ENCODE measurements around the gene PFDN1. TPM values are rescaled to one million over a fixed set of nuclear protein-coding genes. Genes with fewer than 3 reads are reported as not detected.

The PFDN1 gene
- total RNA-seq, 1 donor from 2014 or later, result 34.4 TPM

GRCh38 chr5:140331638-140332037 lies 28.7 kb upstream of the PFDN1 start:
- H3K4me3 ChIP-seq (ENCODE audit: low read length in 3 of 3), result no peak overlapping the region
- H3K4me1 ChIP-seq (ENCODE audit: control insufficient read depth in 3 of 3, insufficient read depth in 3 of 3, low read length in 3 of 3), result peaks cover 12 to 21% (median 19%) of the 10 kb centered on the region in 3 donors
- no peak overlapping the region for H3K9ac ChIP-seq (ENCODE audit: low read depth in 1 of 3, low read length in 3 of 3)
- H3K27me3 ChIP-seq (ENCODE audit: control insufficient read depth in 3 of 3, insufficient read depth in 3 of 3, low read length in 3 of 3), result no peaks in the 10 kb centered on the region
- H3K9me3 ChIP-seq (ENCODE audit: control insufficient read depth in 3 of 3, low read length in 3 of 3), result no peaks in the 10 kb centered on the region
- H3K27ac ChIP-seq (ENCODE audit: low read depth, low read length), result no peak overlapping the region
- peaks cover 24 to 34% (median 25%) of the 10 kb centered on the region in 3 donors for H3K36me3 ChIP-seq (ENCODE audit: control insufficient read depth in 3 of 3, insufficient read depth in 3 of 3, low read length in 3 of 3)

GRCh38 chr5:140329739-140330481 lies 27.0 kb upstream of the PFDN1 start:
- Histone ChIP-seq H3K4me1 (ENCODE audit: control insufficient read depth in 3 of 3, insufficient read depth in 3 of 3, low read length in 3 of 3) (peaks cover 0 to 6% (median 6%) of the 10 kb centered on the region in 3 donors), H3K9ac (ENCODE audit: low read depth in 1 of 3, low read length in 3 of 3) (no peak overlapping the region), H3K36me3 (ENCODE audit: control insufficient read depth in 3 of 3, insufficient read depth in 3 of 3, low read length in 3 of 3) (peaks cover 18 to 28% (median 19%) of the 10 kb centered on the region in 3 donors), H3K27ac (ENCODE audit: low read depth, low read length) (no peak overlapping the region), H3K4me3 (ENCODE audit: low read length in 3 of 3) (no peak overlapping the region), H3K27me3 (ENCODE audit: control insufficient read depth in 3 of 3, insufficient read depth in 3 of 3, low read length in 3 of 3) (no peaks in the 10 kb centered on the region), H3K9me3 (ENCODE audit: control insufficient read depth in 3 of 3, low read length in 3 of 3) (no peaks in the 10 kb centered on the region)

GRCh38 chr5:140328036-140328764 lies 25.3 kb upstream of the PFDN1 start:
- Histone ChIP-seq H3K9me3 (ENCODE audit: control insufficient read depth in 3 of 3, low read length in 3 of 3) (no peaks in the 10 kb centered on the region), H3K27ac (ENCODE audit: low read depth, low read length) (no peak overlapping the region), H3K27me3 (ENCODE audit: control insufficient read depth in 3 of 3, insufficient read depth in 3 of 3, low read length in 3 of 3) (no peaks in the 10 kb centered on the region), H3K4me1 (ENCODE audit: control insufficient read depth in 3 of 3, insufficient read depth in 3 of 3, low read length in 3 of 3) (peaks cover 11 to 14% (median 13%) of the 10 kb centered on the region in 3 donors), H3K36me3 (ENCODE audit: control insufficient read depth in 3 of 3, insufficient read depth in 3 of 3, low read length in 3 of 3) (peaks cover 9 to 16% (median 10%) of the 10 kb centered on the region in 3 donors), H3K4me3 (ENCODE audit: low read length in 3 of 3) (no peak overlapping the region), H3K9ac (ENCODE audit: low read depth in 1 of 3, low read length in 3 of 3) (peak overlapping the region in 1 of 3 donors; percentile 43)

GRCh38 chr5:140327589-140327988 lies 24.7 kb upstream of the PFDN1 start:
- Histone ChIP-seq H3K4me3 (ENCODE audit: low read length in 3 of 3) (no peak overlapping the region), H3K9me3 (ENCODE audit: control insufficient read depth in 3 of 3, low read length in 3 of 3) (no peaks in the 10 kb centered on the region), H3K9ac (ENCODE audit: low read depth in 1 of 3, low read length in 3 of 3) (peak overlapping the region in 1 of 3 donors; percentile 43), H3K27ac (ENCODE audit: low read depth, low read length) (no peak overlapping the region), H3K27me3 (ENCODE audit: control insufficient read depth in 3 of 3, insufficient read depth in 3 of 3, low read length in 3 of 3) (no peaks in the 10 kb centered on the region), H3K36me3 (ENCODE audit: control insufficient read depth in 3 of 3, insufficient read depth in 3 of 3, low read length in 3 of 3) (peaks cover 5 to 10% (median 5%) of the 10 kb centered on the region in 3 donors), H3K4me1 (ENCODE audit: control insufficient read depth in 3 of 3, insufficient read depth in 3 of 3, low read length in 3 of 3) (peaks cover 17 to 21% (median 19%) of the 10 kb centered on the region in 3 donors)

GRCh38 chr5:140325486-140325885 lies 22.6 kb upstream of the PFDN1 start:
- H3K4me1 ChIP-seq (ENCODE audit: control insufficient read depth in 3 of 3, insufficient read depth in 3 of 3, low read length in 3 of 3), result peaks cover 32 to 34% (median 34%) of the 10 kb centered on the region in 3 donors
- H3K4me3 ChIP-seq (ENCODE audit: low read length in 3 of 3), result no peak overlapping the region
- H3K36me3 ChIP-seq (ENCODE audit: control insufficient read depth in 3 of 3, insufficient read depth in 3 of 3, low read length in 3 of 3), result no peaks in the 10 kb centered on the region
- no peaks in the 10 kb centered on the region for H3K27me3 ChIP-seq (ENCODE audit: control insufficient read depth in 3 of 3, insufficient read depth in 3 of 3, low read length in 3 of 3)
- H3K9ac ChIP-seq (ENCODE audit: low read depth in 1 of 3, low read length in 3 of 3), result no peak overlapping the region
- H3K9me3 ChIP-seq (ENCODE audit: control insufficient read depth in 3 of 3, low read length in 3 of 3), result no peaks in the 10 kb centered on the region
- no peak overlapping the region for H3K27ac ChIP-seq (ENCODE audit: low read depth, low read length)

GRCh38 chr5:140324617-140325241 lies 21.8 kb upstream of the PFDN1 start:
- no peaks in the 10 kb centered on the region for H3K36me3 ChIP-seq (ENCODE audit: control insufficient read depth in 3 of 3, insufficient read depth in 3 of 3, low read length in 3 of 3)
- H3K9ac ChIP-seq (ENCODE audit: low read depth in 1 of 3, low read length in 3 of 3), result no peak overlapping the region
- H3K4me3 ChIP-seq (ENCODE audit: low read length in 3 of 3), result no peak overlapping the region
- H3K4me1 ChIP-seq (ENCODE audit: control insufficient read depth in 3 of 3, insufficient read depth in 3 of 3, low read length in 3 of 3), result peaks cover 32 to 34% (median 34%) of the 10 kb centered on the region in 3 donors
- no peaks in the 10 kb centered on the region for H3K9me3 ChIP-seq (ENCODE audit: control insufficient read depth in 3 of 3, low read length in 3 of 3)
- no peaks in the 10 kb centered on the region for H3K27me3 ChIP-seq (ENCODE audit: control insufficient read depth in 3 of 3, insufficient read depth in 3 of 3, low read length in 3 of 3)
- H3K27ac ChIP-seq (ENCODE audit: low read depth, low read length), result no peak overlapping the region

GRCh38 chr5:140324041-140324600 lies 21.2 kb upstream of the PFDN1 start:
- Histone ChIP-seq H3K36me3 (ENCODE audit: control insufficient read depth in 3 of 3, insufficient read depth in 3 of 3, low read length in 3 of 3) (no peaks in the 10 kb centered on the region), H3K27me3 (ENCODE audit: control insufficient read depth in 3 of 3, insufficient read depth in 3 of 3, low read length in 3 of 3) (no peaks in the 10 kb centered on the region), H3K4me1 (ENCODE audit: control insufficient read depth in 3 of 3, insufficient read depth in 3 of 3, low read length in 3 of 3) (peaks cover 32 to 34% (median 34%) of the 10 kb centered on the region in 3 donors), H3K9ac (ENCODE audit: low read depth in 1 of 3, low read length in 3 of 3) (no peak overlapping the region), H3K4me3 (ENCODE audit: low read length in 3 of 3) (no peak overlapping the region), H3K9me3 (ENCODE audit: control insufficient read depth in 3 of 3, low read length in 3 of 3) (no peaks in the 10 kb centered on the region), H3K27ac (ENCODE audit: low read depth, low read length) (no peak overlapping the region)

- Histone ChIP-seq H3K4me3 (ENCODE audit: low read length in 3 of 3) (peak overlapping the region in 1 of 3 donors; percentile 6), H3K9ac (ENCODE audit: low read depth in 1 of 3, low read length in 3 of 3) (peak overlapping the region in 2 of 3 donors; percentile 20 to 64), H3K4me1 (ENCODE audit: control insufficient read depth in 3 of 3, insufficient read depth in 3 of 3, low read length in 3 of 3) (peaks cover 32 to 34% (median 32%) of the 10 kb centered on the region in 3 donors)
These were observed 20.1 kb upstream of the PFDN1 start for GRCh38 chr5:140322751-140323731.

GRCh38 chr5:140321796-140322195 lies 18.9 kb upstream of the PFDN1 start:
- H3K27ac ChIP-seq (ENCODE audit: low read depth, low read length), result peak overlapping the region; percentile 17
- no peak overlapping the region for H3K4me3 ChIP-seq (ENCODE audit: low read length in 3 of 3)
- H3K4me1 ChIP-seq (ENCODE audit: control insufficient read depth in 3 of 3, insufficient read depth in 3 of 3, low read length in 3 of 3), result peaks cover 28 to 34% (median 29%) of the 10 kb centered on the region in 3 donors
- no peaks in the 10 kb centered on the region for H3K36me3 ChIP-seq (ENCODE audit: control insufficient read depth in 3 of 3, insufficient read depth in 3 of 3, low read length in 3 of 3)
- H3K9me3 ChIP-seq (ENCODE audit: control insufficient read depth in 3 of 3, low read length in 3 of 3), result no peaks in the 10 kb centered on the region
- peak overlapping the region in 1 of 3 donors; percentile 40 for H3K9ac ChIP-seq (ENCODE audit: low read depth in 1 of 3, low read length in 3 of 3)
- no peaks in the 10 kb centered on the region for H3K27me3 ChIP-seq (ENCODE audit: control insufficient read depth in 3 of 3, insufficient read depth in 3 of 3, low read length in 3 of 3)

More at GRCh38 chr5:140322751-140323731, 20.1 kb upstream of the PFDN1 start:
- H3K9me3 ChIP-seq (ENCODE audit: control insufficient read depth in 3 of 3, low read length in 3 of 3), result no peaks in the 10 kb centered on the region
- no peaks in the 10 kb centered on the region for H3K36me3 ChIP-seq (ENCODE audit: control insufficient read depth in 3 of 3, insufficient read depth in 3 of 3, low read length in 3 of 3)
- H3K27me3 ChIP-seq (ENCODE audit: control insufficient read depth in 3 of 3, insufficient read depth in 3 of 3, low read length in 3 of 3), result no peaks in the 10 kb centered on the region
- peak overlapping the region; percentile 2 for H3K27ac ChIP-seq (ENCODE audit: low read depth, low read length)
